NCI-H345 treated with DMSO at 0.1 percent for 48 hours (cell line): ENCODE measurements around the gene RAB9B.

Experiments
- DNase-seq: peaks from one replicate; lab custom pipeline; 2025; ENCODE audit not compliant: unreplicated experiment; lab: John Stamatoyannopoulos, UW

The RAB9B gene

DNA sequence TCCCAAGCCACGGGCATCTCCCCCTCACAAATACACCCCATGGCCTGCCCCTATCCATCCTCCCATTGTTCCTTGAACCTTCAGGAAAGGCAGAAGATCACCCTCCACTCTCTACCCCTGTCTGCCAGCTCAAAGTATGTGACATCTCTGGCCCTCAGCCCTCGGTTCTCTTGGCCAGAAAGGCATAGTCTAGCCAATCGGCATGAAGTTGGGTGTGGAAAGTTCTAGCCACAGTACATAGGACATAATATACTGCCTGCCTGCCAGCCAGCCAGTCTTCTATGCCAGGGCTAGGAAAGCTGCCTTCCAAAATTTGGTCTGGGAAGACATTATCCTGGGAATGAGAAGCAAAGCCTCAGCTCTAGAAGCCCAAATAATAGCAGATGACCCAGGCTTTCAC lies 58.6 kb downstream of the RAB9B start:
- no peak for DNase-seq
